ENCODE results near the gene FOXB2. TPM values are rescaled to one million over a fixed set of nuclear protein-coding genes. Genes with fewer than 3 reads are reported as not detected.
A peak's percentile ranks its signal among the peaks of the same experiment; 100 is the strongest.
"Not testable (repeated sequence)": the region's sequence is repeated elsewhere in the genome, so short reads cannot be mapped to it uniquely, and the experiment has no call there.

The FOXB2 gene
- total RNA-seq, 2 experiments from 2014 or later: not detected

GRCh38 chr9:77019926-77020412, 514 bp downstream of the FOXB2 start:
- CTCF ChIA-PET: no interaction called here
- no peak for ATAC-seq
- Mint-ChIP-seq H3K27me3 (peaks cover 94% of the 10 kb centered on the region), H3K27ac (peak overlapping the region; percentile 68), H3K36me3 (peaks cover 8% of the 10 kb centered on the region), H3K9me3 (ENCODE audit: low read depth) (no peaks in the 10 kb centered on the region), H3K4me3 (peak overlapping the region; percentile 40), H3K4me1 (peaks cover 10% of the 10 kb centered on the region)
- no peak for DNase-seq

GRCh38 chr9:77020413-77021290, 1.2 kb downstream of the FOXB2 start:
- H3K27ac Mint-ChIP-seq: peak overlapping the region; percentile 67
- ATAC-seq (no peak), DNase-seq (no peak)
- H3K36me3 Mint-ChIP-seq: peaks cover 6% of the 10 kb centered on the region
- H3K27me3 Mint-ChIP-seq: peaks cover 92% of the 10 kb centered on the region
- H3K9me3 Mint-ChIP-seq (ENCODE audit: low read depth): no peaks in the 10 kb centered on the region
- no peak overlapping the region for H3K4me3 Mint-ChIP-seq
- peaks cover 10% of the 10 kb centered on the region for H3K4me1 Mint-ChIP-seq
- CTCF ChIA-PET: no interaction called here

- ATAC-seq (no peak), DNase-seq (no peak)
- CTCF ChIA-PET: no interaction called here
- H3K27me3 Mint-ChIP-seq: peaks cover 91% of the 10 kb centered on the region
- peaks cover 10% of the 10 kb centered on the region for H3K4me1 Mint-ChIP-seq
- no peaks in the 10 kb centered on the region for H3K9me3 Mint-ChIP-seq (ENCODE audit: low read depth)
- H3K4me3 Mint-ChIP-seq: no peak overlapping the region
- H3K36me3 Mint-ChIP-seq: peaks cover 6% of the 10 kb centered on the region
- H3K27ac Mint-ChIP-seq: peak overlapping the region; percentile 67
These were observed 1.9 kb downstream of the FOXB2 start for GRCh38 chr9:77021291-77021894.

GRCh38 chr9:77021922-77022782, 2.7 kb downstream of the FOXB2 start:
- Mint-ChIP-seq H3K9me3 (ENCODE audit: low read depth) (no peaks in the 10 kb centered on the region), H3K27ac (peak overlapping the region; percentile 79), H3K36me3 (peaks cover 6% of the 10 kb centered on the region), H3K4me3 (no peak overlapping the region), H3K4me1 (peaks cover 10% of the 10 kb centered on the region), H3K27me3 (peaks cover 83% of the 10 kb centered on the region)
- CTCF ChIA-PET: no interaction called here
- DNase-seq (no peak), ATAC-seq (no peak)

- Mint-ChIP-seq H3K4me3 (no peak overlapping the region), H3K27ac (no peak overlapping the region), H3K27me3 (peaks cover 76% of the 10 kb centered on the region), H3K36me3 (peaks cover 6% of the 10 kb centered on the region), H3K9me3 (ENCODE audit: low read depth) (no peaks in the 10 kb centered on the region), H3K4me1 (peaks cover 8% of the 10 kb centered on the region)
- no peak for DNase-seq
- CTCF ChIA-PET: no interaction called here
- no peak for ATAC-seq
These were observed 3.5 kb downstream of the FOXB2 start for GRCh38 chr9:77022783-77023440.

- Mint-ChIP-seq H3K9me3 (ENCODE audit: low read depth) (no peaks in the 10 kb centered on the region), H3K27ac (no peak overlapping the region), H3K36me3 (peaks cover 4% of the 10 kb centered on the region), H3K27me3 (peaks cover 75% of the 10 kb centered on the region), H3K4me1 (peaks cover 6% of the 10 kb centered on the region), H3K4me3 (no peak overlapping the region)
- CTCF ChIA-PET: interaction anchor here (0.7 to 1.5 kb wide), 2 partner anchors 9 to 249 kb away, joined by 3 read pairs; no protein-coding TSS in a partner anchor
- DNase-seq (no peak), ATAC-seq (no peak)
These were observed 4.3 kb downstream of the FOXB2 start for GRCh38 chr9:77023726-77024125.

- ATAC-seq (no peak), DNase-seq (no peak)
- CTCF ChIA-PET: interaction anchor here (1.5 kb wide), 1 partner anchor 10 kb away, joined by 3 read pairs; no protein-coding TSS in a partner anchor
- Mint-ChIP-seq H3K36me3 (peaks cover 3% of the 10 kb centered on the region), H3K27ac (no peak overlapping the region), H3K4me1 (peaks cover 2% of the 10 kb centered on the region), H3K9me3 (ENCODE audit: low read depth) (no peaks in the 10 kb centered on the region), H3K4me3 (no peak overlapping the region), H3K27me3 (peaks cover 63% of the 10 kb centered on the region)
These were observed 5.5 kb downstream of the FOXB2 start for GRCh38 chr9:77024776-77025545.

GRCh38 chr9:77028478-77028877, 9.0 kb downstream of the FOXB2 start:
- Mint-ChIP-seq H3K36me3 (no peaks in the 10 kb centered on the region), H3K4me3 (no peak overlapping the region), H3K4me1 (no peaks in the 10 kb centered on the region), H3K27me3 (peaks cover 39% of the 10 kb centered on the region), H3K9me3 (ENCODE audit: low read depth) (no peaks in the 10 kb centered on the region), H3K27ac (no peak overlapping the region)
- no peak for DNase-seq
- no peak for ATAC-seq
- CTCF ChIA-PET: no interaction called here

- DNase-seq (no peak), ATAC-seq (no peak)
- Mint-ChIP-seq H3K4me1 (no peaks in the 10 kb centered on the region), H3K36me3 (no peaks in the 10 kb centered on the region), H3K4me3 (no peak overlapping the region), H3K27ac (no peak overlapping the region), H3K27me3 (peaks cover 30% of the 10 kb centered on the region), H3K9me3 (ENCODE audit: low read depth) (no peaks in the 10 kb centered on the region)
- CTCF ChIA-PET: no interaction called here
These were observed 10.6 kb downstream of the FOXB2 start for GRCh38 chr9:77030045-77030444.

GRCh38 chr9:77038281-77039036, 19.0 kb downstream of the FOXB2 start:
- Mint-ChIP-seq H3K27ac (no peak overlapping the region), H3K27me3 (peaks cover 6% of the 10 kb centered on the region), H3K36me3 (no peaks in the 10 kb centered on the region), H3K4me1 (no peaks in the 10 kb centered on the region), H3K4me3 (no peak overlapping the region), H3K9me3 (ENCODE audit: low read depth) (no peaks in the 10 kb centered on the region)
- no peak for ATAC-seq
- no peak for DNase-seq
- CTCF ChIA-PET: interaction anchor here (1.0 kb wide), 1 partner anchor 228 kb away, joined by 3 read pairs; no protein-coding TSS in a partner anchor

GRCh38 chr9:77040340-77040739, 20.9 kb downstream of the FOXB2 start:
- peaks cover 1% of the 10 kb centered on the region for H3K27me3 Mint-ChIP-seq
- H3K27ac Mint-ChIP-seq: no peak overlapping the region
- no peaks in the 10 kb centered on the region for H3K36me3 Mint-ChIP-seq
- CTCF ChIA-PET: no interaction called here
- H3K4me1 Mint-ChIP-seq: no peaks in the 10 kb centered on the region
- no peaks in the 10 kb centered on the region for H3K9me3 Mint-ChIP-seq (ENCODE audit: low read depth)
- ATAC-seq: no peak
- DNase-seq: no peak
- H3K4me3 Mint-ChIP-seq: no peak overlapping the region

GRCh38 chr9:77043743-77044142, 24.3 kb downstream of the FOXB2 start:
- CTCF ChIA-PET; H3K9me3 Mint-ChIP-seq (ENCODE audit: low read depth); ATAC-seq; H3K36me3 Mint-ChIP-seq; DNase-seq; H3K27ac Mint-ChIP-seq; H3K4me1 Mint-ChIP-seq; H3K27me3 Mint-ChIP-seq; H3K4me3 Mint-ChIP-seq: not testable (repeated sequence)

All from activated CD8-positive, alpha-beta memory T cell treated with anti-CD3 and anti-CD28 coated beads, Interleukin-2, amount 10 ng/mL, durations not matched to agents 7 days and 5 days (primary cell).